ENCODE measurements around the gene TPM3. TPM values are rescaled to one million over a fixed set of nuclear protein-coding genes. Genes with fewer than 3 reads are reported as not detected.

The TPM3 gene
- total and polyA plus RNA-seq, 9 of the 15 experiments (the other 6 are each of a cell fraction or from before 2014, with no cell fraction given), result 202 to 604 (median 421) TPM

DNA sequence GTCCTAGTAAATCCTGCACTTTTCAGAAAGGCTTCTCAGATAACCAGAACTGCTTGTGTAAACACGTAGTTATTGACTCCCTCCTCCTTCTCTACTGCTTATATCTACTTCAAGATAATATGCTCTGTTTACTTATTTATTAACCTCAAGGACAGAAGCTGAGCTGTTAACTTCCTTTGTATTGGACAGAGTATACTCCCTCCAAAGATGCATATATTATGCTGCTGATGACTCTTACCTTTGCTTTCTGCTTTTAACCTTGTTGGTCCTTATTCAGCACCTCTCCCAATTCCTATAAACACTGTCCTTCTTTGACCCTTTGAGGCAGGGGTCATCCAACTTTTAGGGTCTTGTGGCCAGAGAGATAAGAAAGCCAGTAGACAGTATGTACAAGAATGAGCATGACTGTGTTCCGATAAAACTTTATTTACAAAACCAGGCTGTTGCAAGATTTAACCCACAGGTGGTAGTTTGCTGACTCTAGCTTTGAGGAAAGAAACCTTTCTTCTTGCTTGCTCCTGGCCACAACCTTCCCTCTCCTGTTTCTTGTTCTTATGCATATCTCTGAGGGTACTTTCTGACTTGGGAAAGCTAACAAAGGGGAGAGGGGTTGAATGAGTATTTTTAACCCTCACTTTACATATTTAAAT is 4.9 kb downstream of the TPM3 start (continued):
- TF ChIP-seq FOSL1 (tag; conservative IDR thresholded peaks at IDR 0.05), result peak; percentile 71
- TF ChIP-seq HNRNPL (IDR thresholded peaks at IDR 0.05; ENCODE audit: low read depth, low read length), result no peak
- TF ChIP-seq PTBP1 (IDR thresholded peaks at IDR 0.05; ENCODE audit: low read depth, low read length), result no peak
- peak; percentile 77 to 82 for TF ChIP-seq TRIM24 (IDR thresholded peaks at IDR 0.05)
- TF ChIP-seq ZBTB2 (IDR thresholded peaks at IDR 0.05), result peak; percentile 82
- TF ChIP-seq KHSRP (IDR thresholded peaks at IDR 0.05), result 0 out of 2 replicates have a peak, but pooled peaks have one; percentile 45
- TF ChIP-seq, protein P1, sequence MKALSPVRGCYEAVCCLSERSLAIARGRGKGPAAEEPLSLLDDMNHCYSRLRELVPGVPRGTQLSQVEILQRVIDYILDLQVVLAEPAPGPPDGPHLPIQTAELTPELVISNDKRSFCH (CRISPR knock-in tag; IDR thresholded peaks at IDR 0.05), result no peak
- TF ChIP-seq, protein P1 (tag; IDR thresholded peaks at IDR 0.05), result peak; percentile 69; the same call in 1 of the 2 replicates

DNA sequence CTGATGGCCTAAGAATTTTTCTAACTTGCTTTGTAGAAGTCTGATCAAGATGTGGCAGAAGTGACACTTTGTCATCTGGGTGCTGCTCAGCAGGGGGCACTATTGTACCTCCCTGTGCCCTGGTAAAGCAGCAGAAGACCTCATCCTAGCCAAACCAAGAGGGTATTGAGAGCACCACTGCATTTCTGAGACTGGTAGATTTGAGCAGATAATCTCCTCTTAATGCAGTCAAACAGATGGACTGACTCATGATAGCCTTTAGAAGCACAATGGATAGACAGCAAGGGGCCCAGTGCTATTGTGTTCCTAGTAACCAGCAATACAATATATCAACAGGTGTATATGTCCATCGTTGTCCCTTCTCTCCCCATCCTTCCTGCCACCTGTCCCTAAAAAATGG is 5.7 kb downstream of the TPM3 start:
- Histone ChIP-seq H3K9ac (ENCODE audit: insufficient read depth in 1 of 2, low read depth in 2 of 2, low read length in 2 of 2) (no peak overlapping the region), H3K4me3 (no peak overlapping the region), H3K9me3 (replicated peaks; ENCODE audit: control insufficient read depth, insufficient read depth, low read depth, low read length) (no peaks in the 10 kb centered on the region), H3K27ac (ENCODE audit: extremely low read depth, low read depth, low read length) (peak overlapping the region; percentile 46; the same call in 1 of the 3 replicates), H2AFZ (ENCODE audit: low read depth, low read length) (peak overlapping the region; percentile 20; the same call in 1 of the 2 replicates), H3K4me2 (ENCODE audit: insufficient read depth, low read length) (peak overlapping the region; percentile 58; the same call in 1 of the 2 replicates), H3K27me3 (ENCODE audit: control insufficient read depth in 2 of 2, insufficient read depth in 2 of 2, low read length in 2 of 2) (no peaks in the 10 kb centered on the region), H3K9me1 (ENCODE audit: control insufficient read depth, insufficient read depth, low read length) (no peaks in the 10 kb centered on the region), H3K4me1 (replicated peaks in 1 of 2; ENCODE audit: control insufficient read depth in 2 of 2, insufficient read depth in 2 of 2, low read length in 2 of 2) (peaks cover 11 to 25% of the 10 kb centered on the region in 2 experiments; a peak in 4 of 5 replicates), H3K36me3 (ENCODE audit: control insufficient read depth, insufficient read depth, low read length) (peaks cover 3% of the 10 kb centered on the region; the same call in 1 of the 3 replicates), H4K20me1 (replicated peaks; ENCODE audit: control insufficient read depth, insufficient read depth, low read length) (peaks cover 16% of the 10 kb centered on the region), H3K79me2 (ENCODE audit: control insufficient read depth, insufficient read depth, low read length) (peaks cover 19% of the 10 kb centered on the region)
- POLR2A ChIA-PET, result interaction anchor here (1.3 kb wide), 1 partner anchor 195 kb away, joined by 4 read pairs; the partner anchor contains the start of gene RPS27
- 8% methylated on average over 1 of the region's 1 CpG for WGBS (ENCODE audit: insufficient coverage, low coverage, missing lambda C conversion rate)
- DNase-seq (ENCODE audit: extremely low read depth in 1 of 4, low spot score in 3 of 4) (peak; percentile 61 to 86 (median 67)), FAIRE-seq (peak; percentile 82), ATAC-seq (peak; percentile 33)
- in situ Hi-C loops (cut with MboI), result no loop called here
- BruUV-seq (replicated peaks), result no TSS peak
- intact Hi-C loops (cut with micrococcal nuclease), result loop anchor here (1.0 to 5.0 kb wide), 4 partner anchors 36 to 166 kb away; partner anchors contain the start of genes HAX1 and UBAP2L
- CTCF ChIA-PET (ENCODE audit: low intra/inter-chr PET ratio), result interaction anchor here (1.9 kb wide), 1 partner anchor 86 kb away, joined by 15 read pairs; the partner anchor contains the start of gene HAX1
- no peak for TF ChIP-seq RNF2 (IDR thresholded peaks at IDR 0.05)
- peak; percentile 45; the same call in 1 of the 2 replicates for TF ChIP-seq SOX6 (IDR thresholded peaks at IDR 0.05)
- TF ChIP-seq E2F4 (CRISPR knock-in tag; IDR thresholded peaks at IDR 0.05; ENCODE audit: low read depth), result no peak
- no peak for TF ChIP-seq PURB (CRISPR knock-in tag; IDR thresholded peaks at IDR 0.05; ENCODE audit: low read depth)
- TF ChIP-seq THRAP3 (IDR thresholded peaks at IDR 0.05; ENCODE audit: borderline replicate concordance), result no peak
- TF ChIP-seq ZBED1 (IDR thresholded peaks at IDR 0.05), result no peak
- 0 out of 3 replicates have a peak, but pooled peaks of 1 of the 2 experiments have one; percentile 18 for TF ChIP-seq CBX3 (IDR thresholded peaks at IDR 0.05; ENCODE audit: borderline replicate concordance in 1 of 2, low read length in 2 of 2)
- 0 out of 2 replicates have a peak, but pooled peaks have one; percentile 15 for TF ChIP-seq CC2D1A (IDR thresholded peaks at IDR 0.05)
- no peak for TF ChIP-seq RBM22 (IDR thresholded peaks at IDR 0.05; ENCODE audit: low read depth, low read length, poor library complexity, severe bottlenecking)

Data from K562 (cell line).